HEK293 (cell line): ENCODE measurements around the gene TNFAIP3.
"Not testable (repeated sequence)": the region's sequence is repeated elsewhere in the genome, so short reads cannot be mapped to it uniquely, and the experiment has no call there.

Source experiments
- ATF2 ChIP-seq: fragments of 450-650 bp; formaldehyde crosslinking; IDR thresholded peaks from 2 replicates; pipeline ENCODE4 v1.5.1; 2016; ENCODE audit warnings: missing biosample characterization, missing genetic modification characterization, low read depth
- CTCF ChIP-seq: fragments of 450-650 bp; formaldehyde crosslinking; IDR thresholded peaks from 2 replicates; pipeline ENCODE4 v1.5.1; 2016; ENCODE audit warnings: missing biosample characterization, missing genetic modification characterization
- ZNF24 ChIP-seq: fragments of 450-650 bp; formaldehyde crosslinking; IDR thresholded peaks from 2 replicates; pipeline ENCODE4 v1.5.1; 2016; ENCODE audit warnings: missing biosample characterization, missing genetic modification characterization
- ZNF274 ChIP-seq, 2 experiments: fragments of 200-500 bp in 1 of 2; fragments of 450-650 bp in 1 of 2; sonication (Bioruptor generic) in 1 of 2; formaldehyde crosslinking in 1 of 2; IDR thresholded peaks; 2 replicates each; pipeline versions ENCODE4 v1.5.1 to v1.6.1; 2014 to 2016; ENCODE audit warnings: borderline replicate concordance in 1 of 2, inconsistent platforms in 1 of 2, low read length in 1 of 2, missing biosample characterization in 1 of 2, missing genetic modification characterization in 1 of 2
- ZNF621 ChIP-seq: fragments of 450-650 bp; formaldehyde crosslinking; IDR thresholded peaks from 2 replicates; pipeline ENCODE4 v1.5.1; 2017; ENCODE audit warnings: missing biosample characterization, missing genetic modification characterization
- ZNF660 ChIP-seq: fragments of 450-650 bp; IDR thresholded peaks from 2 replicates; pipeline ENCODE4 v1.5.1; 2018; ENCODE audit warnings: missing biosample characterization, mild to moderate bottlenecking, missing genetic modification characterization
- ZNF76 ChIP-seq: fragments of 450-650 bp; formaldehyde crosslinking; IDR thresholded peaks from 2 replicates; pipeline ENCODE4; 2016; ENCODE audit warnings: low read depth, missing biosample characterization, missing genetic modification characterization, borderline replicate concordance

- not testable (repeated sequence) for TF ChIP-seq ZNF621 (tag by site-specific recombination); CTCF (tag by site-specific recombination); ATF2 (tag by site-specific recombination); ZNF24 (tag by site-specific recombination); ZNF274 (IDR thresholded peaks at IDR 0.05; ENCODE audit: low read length); ZNF274 (tag by site-specific recombination; IDR thresholded peaks at IDR 0.05; ENCODE audit: borderline replicate concordance); ZNF76 (tag by site-specific recombination); ZNF660 (tag by site-specific recombination)
Measured at GRCh38 chr6:137884910-137885229, 17.8 kb downstream of the TNFAIP3 start.
